ENCODE measurements around the gene RELCH.

RELCH gene

DNA sequence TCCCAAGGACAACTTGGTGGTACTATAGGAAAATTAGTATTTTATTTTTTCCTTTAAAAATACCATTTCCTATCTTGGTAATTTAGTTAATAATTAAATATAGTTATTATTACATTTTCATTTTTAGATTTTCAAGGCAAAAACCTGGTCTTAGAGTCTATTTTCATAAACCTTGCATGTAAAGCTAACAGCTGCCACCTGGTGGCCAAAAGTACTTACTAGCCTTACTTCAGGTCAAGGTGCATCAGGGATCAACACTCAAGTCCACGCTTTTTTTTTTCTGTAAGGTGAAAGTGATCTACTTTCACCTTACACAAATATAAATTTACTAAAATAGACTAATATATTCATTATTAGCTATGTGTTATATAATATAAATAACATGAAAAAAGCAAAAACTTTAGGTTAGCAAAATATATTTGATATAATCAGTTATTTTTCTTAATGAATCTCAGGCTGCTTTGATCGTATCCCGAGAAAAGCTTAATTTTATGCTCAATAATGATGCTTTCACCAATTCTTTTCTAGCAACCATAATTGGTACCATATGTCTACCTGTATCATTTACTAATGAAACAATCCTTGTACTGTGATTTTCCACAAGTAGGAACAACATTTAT, 62.5 kb downstream of the RELCH start:
- DNase-seq (ENCODE audit: low read depth in 2 of 2), result peak; percentile 64 to 73

DNA sequence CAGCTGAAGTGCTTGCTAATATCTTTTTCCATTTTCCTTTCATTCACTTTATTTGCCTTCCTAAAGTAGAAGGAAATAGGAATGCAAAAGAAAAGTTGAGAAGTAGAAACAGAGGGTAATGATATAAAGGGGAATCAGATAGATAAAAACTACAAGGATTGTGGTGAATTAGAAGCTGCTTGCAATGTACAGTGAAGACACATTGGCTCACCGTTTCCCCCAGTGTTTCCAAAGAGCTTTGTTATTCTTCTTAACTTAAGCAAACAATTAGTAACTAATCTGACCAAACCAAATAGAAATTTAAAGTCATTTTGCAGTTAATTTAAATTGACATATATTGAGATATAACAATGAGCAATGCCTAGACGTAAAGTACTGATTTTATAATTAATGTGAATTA, 63.4 kb downstream of the RELCH start:
- no peak for DNase-seq (ENCODE audit: low read depth in 2 of 2)

DNA sequence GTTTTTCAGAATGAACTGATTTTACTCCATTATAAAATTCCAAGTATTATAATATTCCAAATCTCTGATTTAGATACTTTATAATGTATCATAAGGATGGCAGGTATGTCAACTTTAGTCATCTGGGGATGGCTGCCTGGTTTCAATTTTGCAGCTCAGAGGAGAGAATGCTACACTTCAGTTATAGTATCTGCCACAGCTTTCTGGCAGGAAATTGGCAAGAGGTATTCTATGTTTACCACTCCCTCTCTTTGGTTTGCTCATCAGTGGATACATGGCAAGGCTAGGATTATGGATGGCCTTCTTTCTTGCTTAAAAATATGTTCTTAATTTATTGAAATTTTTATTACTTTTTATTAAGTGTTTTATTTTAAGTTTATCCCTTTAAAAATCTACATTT, 71.0 kb downstream of the RELCH start:
- DNase-seq (ENCODE audit: low read depth in 2 of 2), result no peak

DNA sequence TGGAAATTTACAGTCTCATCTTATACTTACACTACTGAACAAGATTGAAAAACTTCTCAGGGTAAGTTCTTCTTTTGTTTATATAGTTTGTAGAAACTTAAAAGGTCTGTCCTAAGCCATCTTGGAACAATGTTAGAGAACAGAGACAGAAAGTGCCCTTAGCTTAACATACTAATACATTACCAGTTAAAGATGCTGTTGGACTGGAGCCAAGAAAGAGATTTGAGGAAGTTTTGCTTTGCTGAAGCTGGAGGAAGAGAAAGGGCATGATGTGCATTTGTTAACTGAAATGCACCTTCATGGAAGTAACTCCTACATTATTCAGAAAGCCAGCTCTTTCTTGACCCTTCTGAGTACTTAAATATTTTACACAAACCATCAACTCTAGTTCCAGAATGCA, 71.6 kb downstream of the RELCH start:
- DNase-seq (ENCODE audit: low read depth in 2 of 2), result no peak

DNA sequence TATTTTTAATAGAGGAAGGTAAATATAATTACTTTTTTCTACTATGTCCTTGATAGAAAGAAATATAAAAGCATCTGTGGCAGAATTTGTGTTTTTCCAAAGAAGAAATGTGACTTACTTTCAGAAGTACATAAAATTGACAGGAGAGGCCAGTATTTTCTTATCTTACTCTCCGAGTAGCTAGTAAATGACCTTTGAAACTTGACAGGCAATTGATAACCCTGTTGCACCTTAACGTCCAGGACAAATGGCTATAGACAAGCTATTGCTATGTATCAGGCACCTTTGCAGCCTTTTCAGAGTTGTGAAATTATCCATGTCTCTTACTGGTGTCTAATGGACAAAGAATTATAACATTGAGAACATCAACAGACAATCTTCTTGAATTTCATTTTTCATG, 75.0 kb downstream of the RELCH start:
- no peak for DNase-seq (ENCODE audit: low read depth in 2 of 2)

DNA sequence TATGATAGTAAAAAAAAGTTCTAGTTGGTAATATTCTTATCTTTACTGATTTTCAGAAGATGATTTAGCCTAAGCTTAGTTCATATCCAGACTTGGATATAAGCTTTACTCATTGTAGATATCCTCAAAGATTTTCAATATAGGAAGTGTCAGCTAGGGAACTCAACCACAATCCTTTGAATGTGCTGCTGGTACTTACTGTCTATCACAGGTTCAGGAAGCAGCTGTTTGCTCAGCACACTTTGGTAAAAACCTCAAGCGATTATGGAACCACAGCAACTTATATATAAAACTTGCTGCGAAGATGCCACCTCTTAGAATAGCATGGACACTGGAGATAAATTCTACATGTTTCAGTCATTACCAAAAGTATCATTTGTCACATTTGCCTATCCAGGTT, 77.9 kb downstream of the RELCH start:
- DNase-seq (ENCODE audit: low read depth in 2 of 2), result no peak

DNA sequence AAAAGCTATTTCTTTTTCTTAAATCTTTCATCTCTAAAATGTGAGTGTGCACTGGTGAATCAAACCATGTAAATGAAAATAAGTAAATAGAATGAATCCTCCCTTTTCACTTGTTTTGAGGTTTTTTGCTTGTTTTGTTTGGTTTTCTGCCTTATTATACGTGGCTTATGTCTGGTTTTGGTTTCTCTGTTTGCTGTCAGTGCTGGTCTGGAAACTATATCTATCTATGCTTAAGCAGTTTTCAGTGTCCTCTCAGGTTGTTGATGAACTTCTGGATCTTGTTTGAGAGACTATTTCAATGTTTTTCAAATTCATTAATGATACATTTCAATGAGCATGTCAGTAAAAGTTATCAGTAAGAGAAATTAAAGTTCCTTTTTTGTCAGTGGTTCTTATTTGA, 90.0 kb downstream of the RELCH start:
- DNase-seq (ENCODE audit: low read depth in 2 of 2), result no peak

DNA sequence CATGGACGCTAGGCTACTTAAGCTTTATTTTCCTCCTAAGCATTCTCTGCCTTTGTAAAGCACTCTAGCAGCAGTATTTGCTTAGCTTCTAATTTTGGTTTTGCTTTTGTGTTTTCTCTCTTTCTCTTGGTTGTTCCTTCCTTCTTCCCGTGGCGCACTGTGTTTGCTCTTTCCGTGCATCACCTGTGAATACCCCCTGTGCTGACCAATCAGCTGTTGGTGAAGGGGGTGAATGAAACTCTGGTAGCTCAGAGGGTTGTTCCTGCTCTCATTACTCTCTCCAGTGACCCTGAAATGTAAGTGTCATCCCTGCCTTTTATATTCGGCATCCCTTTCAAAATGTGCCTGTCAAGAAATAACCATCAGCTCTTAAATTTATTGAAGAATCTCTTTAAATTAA, 92.5 kb downstream of the RELCH start:
- DNase-seq (ENCODE audit: low read depth in 2 of 2), result no peak

DNA sequence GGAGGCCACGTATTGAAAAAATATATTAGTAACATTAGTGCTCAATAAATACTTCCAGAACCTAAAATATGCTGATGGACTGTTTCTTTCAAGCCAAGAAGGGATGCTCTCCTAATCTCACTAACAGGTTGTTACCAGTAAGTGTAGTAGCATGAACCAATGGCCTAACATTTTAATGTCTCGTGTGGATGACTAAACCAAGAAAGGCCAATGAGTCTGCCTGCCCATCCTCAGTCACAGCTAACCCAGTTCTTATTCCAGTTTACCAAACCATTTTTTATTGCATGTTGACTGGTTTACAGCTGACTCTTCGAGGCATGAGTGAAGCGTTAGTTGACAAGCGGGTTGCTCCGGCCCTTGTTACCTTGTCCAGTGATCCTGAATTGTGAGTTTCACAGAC, 93.0 kb downstream of the RELCH start:
- DNase-seq (ENCODE audit: low read depth in 2 of 2), result no peak

DNA sequence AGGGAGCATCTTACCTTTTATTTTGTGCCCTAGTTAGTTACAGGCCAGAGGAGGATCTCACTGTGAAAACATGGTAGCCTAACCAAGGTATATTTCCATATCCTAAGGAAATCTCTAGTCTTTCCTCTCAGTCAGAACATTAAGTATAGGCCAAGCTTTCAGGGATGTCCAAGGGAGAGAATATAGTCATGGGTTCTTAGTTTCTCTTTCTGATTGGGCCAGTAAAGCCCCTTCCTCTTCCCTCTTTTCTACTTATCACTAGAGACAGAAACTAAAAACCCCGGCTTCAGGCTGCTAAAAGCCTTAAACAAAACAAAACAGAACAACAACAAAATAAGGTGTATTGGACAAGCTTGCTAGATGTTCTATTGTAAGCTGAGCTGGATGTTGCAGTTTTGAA, 93.7 kb downstream of the RELCH start:
- no peak for DNase-seq (ENCODE audit: low read depth in 2 of 2)

DNA sequence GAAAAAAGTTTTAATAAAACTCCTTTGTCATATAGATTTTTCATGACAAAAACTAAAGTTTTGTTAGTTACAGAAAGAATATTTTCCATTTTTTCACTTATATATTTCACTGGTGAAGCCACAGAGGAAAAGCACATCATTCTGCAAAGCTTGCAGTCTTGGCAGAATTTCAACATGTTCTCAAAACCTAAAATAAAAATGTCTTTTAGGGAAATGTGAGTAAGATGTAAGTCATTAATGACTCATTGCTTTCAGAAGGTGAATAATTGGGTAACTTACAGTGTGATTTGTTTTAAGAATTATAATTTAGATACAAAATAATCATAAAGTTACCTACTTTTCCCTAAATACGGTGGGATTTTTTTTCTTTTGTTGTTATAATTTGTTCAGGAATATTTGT, 94.6 kb downstream of the RELCH start:
- no peak for DNase-seq (ENCODE audit: low read depth in 2 of 2)

DNA sequence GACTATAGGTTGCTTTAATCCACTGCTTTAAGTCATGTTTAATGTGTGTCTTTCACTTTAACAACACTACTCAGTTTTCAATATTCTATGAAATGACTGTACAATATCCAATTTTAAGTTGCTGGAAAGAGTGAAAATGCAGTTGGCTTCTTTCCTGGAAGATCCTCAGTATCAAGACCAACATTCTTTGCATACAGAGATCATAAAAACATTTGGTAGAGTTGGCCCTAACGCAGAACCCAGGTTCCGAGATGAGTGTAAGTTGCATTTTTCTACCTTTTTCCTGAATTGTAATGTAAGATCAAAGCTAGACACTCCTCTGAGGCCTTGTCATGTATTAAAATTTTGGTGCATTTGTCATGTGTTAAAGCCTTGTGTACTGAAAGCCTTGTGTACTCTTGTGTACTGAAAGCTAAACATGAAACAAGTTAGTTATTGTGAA, 95.2 kb downstream of the RELCH start:
- DNase-seq (ENCODE audit: low read depth in 2 of 2), result no peak

DNA sequence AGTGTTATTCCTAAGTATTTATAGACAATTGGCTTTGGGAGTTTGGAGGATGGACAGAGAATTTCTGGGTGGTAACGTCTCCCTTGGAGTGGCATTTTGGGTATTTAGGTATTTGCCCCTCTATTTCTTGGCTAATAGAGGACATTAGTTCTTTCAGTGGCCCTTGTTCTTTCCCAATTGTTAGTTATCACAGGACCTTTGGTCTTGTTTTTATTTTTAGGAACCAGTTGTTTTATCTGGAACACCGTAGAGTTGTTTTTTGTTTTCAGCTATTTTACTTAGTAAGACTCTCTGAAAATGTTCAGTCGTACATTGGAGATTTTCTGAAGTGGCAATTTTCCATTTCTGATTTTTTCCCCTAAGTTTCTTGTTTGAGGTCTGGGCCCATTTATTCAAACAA, 97.6 kb downstream of the RELCH start:
- DNase-seq (ENCODE audit: low read depth in 2 of 2), result no peak

DNA sequence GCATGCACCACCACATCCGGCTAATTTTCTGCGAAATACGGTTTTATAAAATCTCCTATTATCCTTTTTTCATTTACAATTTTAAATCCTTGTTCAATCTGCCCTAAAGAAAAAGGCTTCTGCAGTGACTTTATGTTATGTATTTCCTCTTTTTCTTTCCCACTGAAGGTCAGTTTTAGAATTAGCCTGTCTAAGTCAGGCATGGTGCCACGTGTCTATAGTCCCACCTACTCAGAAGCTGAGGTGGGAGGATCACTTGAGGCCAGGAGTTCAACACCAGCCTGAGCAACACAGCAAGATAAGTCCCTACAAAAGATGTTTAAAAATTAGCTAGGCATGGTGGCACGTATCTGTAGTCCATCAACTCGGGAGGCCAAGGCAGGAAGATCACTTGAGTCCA, 98.2 kb downstream of the RELCH start:
- DNase-seq (ENCODE audit: low read depth in 2 of 2), result no peak

DNA sequence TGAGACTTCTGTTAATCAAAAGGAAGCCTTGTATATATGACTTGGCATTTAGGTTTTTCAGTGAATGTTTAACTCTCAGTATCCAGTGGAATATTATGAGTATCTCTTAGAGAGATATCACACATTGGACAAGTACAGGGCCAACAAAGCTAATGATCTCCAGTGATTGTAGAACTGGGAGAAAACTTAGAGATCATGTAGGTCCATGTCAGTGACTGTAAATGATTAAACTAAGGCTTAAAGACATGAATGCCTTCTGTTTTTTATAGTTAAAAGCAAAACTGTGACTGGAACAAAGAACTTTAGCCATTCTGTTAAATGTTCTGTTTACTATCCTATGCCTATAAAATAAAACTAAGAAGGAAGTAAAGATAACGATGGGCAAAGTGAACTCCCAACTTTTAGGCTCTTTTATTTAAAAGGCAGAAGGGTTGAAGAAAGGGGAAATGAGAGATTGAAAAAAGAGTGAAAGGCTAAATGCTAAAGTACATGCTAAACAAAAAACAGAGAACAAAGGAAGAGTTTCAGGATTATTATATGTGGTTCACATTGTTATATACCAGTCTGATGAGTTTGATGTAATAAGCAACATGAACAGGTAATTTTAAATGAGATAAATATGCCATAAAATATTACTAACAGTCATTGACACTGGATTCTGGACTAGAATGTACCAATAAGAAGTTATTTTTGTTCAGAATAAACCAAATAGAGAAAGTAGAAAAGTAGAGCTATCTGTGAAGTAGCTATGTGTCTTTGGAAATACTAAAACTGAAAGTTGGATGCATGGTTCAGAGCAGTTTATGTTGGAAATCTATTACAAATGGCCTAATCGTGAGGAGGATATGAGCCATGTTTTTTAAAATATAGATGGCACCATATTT, 101.0 kb downstream of the RELCH start:
- DNase-seq (ENCODE audit: low read depth in 2 of 2), result no peak

DNA sequence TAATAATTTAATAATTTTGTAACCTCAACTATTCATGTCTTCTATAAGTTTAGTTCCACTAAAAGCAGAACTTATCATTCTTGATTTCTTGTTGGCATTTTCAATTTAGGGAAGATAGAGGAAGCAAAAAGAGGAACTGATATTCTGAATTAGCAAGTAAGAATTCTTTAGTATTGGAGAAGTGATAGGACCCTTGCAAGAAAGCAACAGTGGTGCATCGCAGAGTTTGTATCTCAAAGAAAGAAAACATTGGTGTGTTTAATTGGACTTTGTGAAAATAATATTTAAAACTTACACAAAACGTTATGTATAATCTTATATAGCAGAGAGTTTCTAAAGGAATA, 101.6 kb downstream of the RELCH start:
- DNase-seq (ENCODE audit: low read depth in 2 of 2), result no peak

DNA sequence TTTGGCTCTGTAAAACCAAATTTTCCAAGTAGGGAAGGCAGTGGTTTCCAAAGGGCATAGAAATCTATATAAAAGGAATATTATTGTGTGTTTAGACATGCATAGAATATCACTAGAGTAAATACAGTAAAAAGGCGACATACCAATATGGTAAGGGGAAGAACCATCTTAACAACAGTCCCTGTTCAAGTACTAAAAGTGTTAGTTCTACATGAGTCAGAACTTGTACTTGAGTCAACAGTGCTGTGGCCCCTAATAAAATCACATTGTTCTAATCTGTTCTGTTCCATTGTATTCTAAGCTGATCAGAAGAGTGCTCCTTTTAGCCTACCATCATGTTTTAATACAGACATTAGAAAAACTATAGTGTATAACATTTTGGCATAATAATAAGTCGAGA, 102.0 kb downstream of the RELCH start:
- no peak for DNase-seq (ENCODE audit: low read depth in 2 of 2)

DNA sequence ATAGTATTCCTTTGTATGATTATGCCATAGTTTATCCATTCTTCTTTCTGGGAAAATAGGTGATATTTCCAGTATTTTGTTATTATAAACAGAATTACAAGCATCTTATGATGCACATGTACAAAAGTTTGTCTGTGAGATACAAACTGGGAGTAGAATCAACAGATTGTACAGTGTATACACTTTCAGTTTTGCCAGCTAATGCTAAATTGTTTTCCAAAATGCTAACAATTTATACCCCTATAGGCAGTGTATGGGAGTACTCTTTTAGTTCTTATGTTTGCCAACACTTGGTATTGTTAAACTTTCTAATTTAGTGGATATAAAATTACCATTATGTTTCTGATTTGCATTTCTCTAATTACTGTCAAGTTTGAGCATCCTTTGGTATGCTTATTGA, 107.0 kb downstream of the RELCH start:
- no peak for DNase-seq (ENCODE audit: low read depth in 2 of 2)

DNA sequence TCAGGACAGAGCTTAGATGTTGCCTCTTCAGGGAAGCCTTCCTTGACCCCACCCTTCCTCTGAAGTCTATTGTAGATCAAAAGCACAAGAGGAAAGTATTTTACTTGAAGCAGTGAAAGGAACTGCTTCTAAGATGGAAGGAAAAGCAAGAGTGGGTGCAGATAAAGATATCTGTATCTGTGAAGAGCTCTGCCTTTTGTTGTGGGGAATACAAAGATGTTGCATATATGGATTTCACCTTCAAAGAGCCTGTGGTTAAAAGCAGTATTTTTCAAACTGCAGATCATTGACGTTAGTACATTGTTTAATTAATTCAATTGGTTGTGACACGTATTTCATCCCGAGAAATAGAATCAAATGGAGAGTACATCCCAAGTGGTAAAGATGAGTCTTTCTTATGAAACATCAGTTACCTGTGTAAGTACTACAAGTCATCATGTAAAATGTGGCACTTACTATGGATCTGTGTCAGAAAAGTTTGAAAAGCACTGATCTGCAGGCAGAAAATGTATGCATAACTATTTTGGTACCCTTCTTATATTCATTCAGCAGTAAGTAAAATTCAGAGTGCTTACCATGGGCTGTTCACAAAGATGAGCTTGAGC, 113.4 kb downstream of the RELCH start:
- DNase-seq (ENCODE audit: low read depth in 2 of 2), result no peak

DNA sequence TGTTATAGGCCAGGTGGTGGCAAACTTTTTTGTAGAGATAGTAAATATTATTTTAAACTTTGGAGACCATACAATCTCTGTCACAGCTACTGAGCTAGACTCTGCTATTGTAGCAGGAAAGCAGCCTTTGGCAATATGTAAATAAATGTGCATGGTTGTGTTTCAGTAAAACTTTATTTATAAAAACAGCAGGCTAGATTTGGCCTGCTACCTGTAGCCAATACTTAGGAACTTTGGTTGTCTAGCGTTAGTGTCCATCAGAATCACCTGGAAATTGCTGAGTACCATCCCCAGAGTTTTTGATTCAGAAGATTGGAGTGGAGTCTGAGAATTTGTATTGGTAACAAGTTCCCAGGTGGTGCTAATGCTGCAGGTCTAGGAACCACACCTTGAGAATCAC, 114.3 kb downstream of the RELCH start:
- DNase-seq (ENCODE audit: low read depth in 2 of 2), result no peak

DNA sequence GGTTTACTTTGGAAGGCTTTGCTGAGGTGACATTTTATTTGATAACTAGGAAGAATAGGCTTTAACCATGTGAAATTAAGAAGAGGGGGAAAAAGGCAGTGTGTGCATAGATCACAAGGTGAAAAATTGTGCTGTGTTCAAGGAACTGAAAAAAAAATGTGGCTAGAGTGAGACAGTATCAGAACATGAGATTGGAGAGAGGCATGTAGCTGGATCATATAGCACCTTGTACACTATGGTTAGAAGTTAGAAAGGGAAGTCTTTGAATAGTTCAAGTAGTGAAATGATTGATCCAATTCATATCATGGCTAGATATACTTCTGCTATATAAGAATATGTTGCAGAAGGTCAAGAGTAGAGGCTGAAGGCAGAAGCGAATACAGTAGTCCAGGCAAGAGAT, 125.8 kb downstream of the RELCH start:
- no peak for DNase-seq (ENCODE audit: low read depth in 2 of 2)

DNA sequence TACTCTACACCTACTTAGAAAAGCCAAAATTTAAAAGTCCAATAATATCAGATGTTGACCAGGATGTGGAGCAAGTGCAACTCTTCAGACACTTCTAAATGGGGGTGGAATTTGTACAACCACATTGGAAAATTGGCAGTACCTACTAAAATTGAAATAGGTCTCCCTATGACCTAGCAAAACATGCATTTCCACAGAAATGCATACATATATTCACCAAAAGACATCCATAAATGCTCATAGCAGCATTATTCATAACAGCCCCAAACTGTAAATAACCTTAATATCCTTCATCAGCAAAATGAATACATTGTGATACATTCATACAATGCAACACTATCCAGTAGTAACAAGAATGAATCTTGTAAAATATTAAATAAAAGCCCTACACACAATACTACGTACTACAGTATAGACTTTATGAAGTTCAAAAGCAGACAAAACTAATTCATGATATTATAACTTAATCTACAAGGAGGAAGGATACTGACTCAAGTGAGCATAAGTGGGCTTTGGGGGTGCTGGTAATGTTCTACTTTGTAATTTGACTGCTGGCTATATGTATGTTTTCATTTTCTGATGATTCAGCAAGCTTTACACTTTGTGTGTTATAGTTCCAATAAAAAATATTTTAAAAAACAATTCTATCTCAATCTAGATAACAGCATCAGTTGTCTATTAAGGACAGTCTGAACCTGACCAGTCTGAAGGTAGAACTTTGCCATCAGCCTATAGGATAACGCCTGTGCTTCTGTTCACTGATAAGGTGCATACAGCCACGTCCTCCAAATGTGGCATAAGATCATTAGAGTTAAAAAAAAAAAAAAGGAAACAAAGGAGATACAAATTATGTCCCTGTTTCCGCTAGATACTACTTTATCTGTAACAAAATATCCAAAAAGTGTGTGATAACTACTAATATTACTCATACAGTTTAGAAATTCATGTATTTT, 131.4 kb downstream of the RELCH start:
- no peak for DNase-seq (ENCODE audit: low read depth in 2 of 2)

All from stimulated activated CD4-positive, alpha-beta T cell treated with anti-CD3 and anti-CD28 coated beads, Interleukin-4, amount 100 ng/mL, for 48 hours (primary cell).